Activated CD4-positive, alpha-beta T cell treated with anti-CD3 and anti-CD28 coated beads, Interleukin-2, Interleukin-4, amounts not matched to agents 100 ng/mL and 50 ng/mL, durations not matched to agents 16 hours and 8 hours (primary cell): Measurements from ENCODE around the gene GSG1L.

Source experiments
- DNase-seq: peaks from one replicate; pipeline ENCODE4 v3.0.0-alpha.2; 2020; ENCODE audit warnings: low spot score

GSG1L gene

GRCh38 chr16:28014851-28015250 lies 48.7 kb downstream of the GSG1L start:
- DNase-seq = no peak

GRCh38 chr16:28013878-28014277 lies 49.6 kb downstream of the GSG1L start:
- DNase-seq = no peak

- no peak for DNase-seq
These were observed 50.1 kb downstream of the GSG1L start for GRCh38 chr16:28013392-28013791.

- no peak for DNase-seq
These were observed 51.5 kb downstream of the GSG1L start for GRCh38 chr16:28011971-28012445.

- DNase-seq = no peak
These were observed 52.3 kb downstream of the GSG1L start for GRCh38 chr16:28011223-28011622.

- DNase-seq = no peak
These were observed 52.8 kb downstream of the GSG1L start for GRCh38 chr16:28010671-28011070.

- no peak for DNase-seq
These were observed 53.7 kb downstream of the GSG1L start for GRCh38 chr16:28009586-28010373.

GRCh38 chr16:28003923-28004322 lies 59.6 kb downstream of the GSG1L start:
- DNase-seq = no peak

- no peak for DNase-seq
These were observed 60.3 kb downstream of the GSG1L start for GRCh38 chr16:28003021-28003865.

- no peak for DNase-seq
These were observed 61.9 kb downstream of the GSG1L start for GRCh38 chr16:28001642-28002041.

- no peak for DNase-seq
These were observed 62.3 kb downstream of the GSG1L start for GRCh38 chr16:28001184-28001583.

- no peak for DNase-seq
These were observed 63.0 kb downstream of the GSG1L start for GRCh38 chr16:28000314-28001169.

GRCh38 chr16:27999687-28000086 lies 63.8 kb downstream of the GSG1L start:
- no peak for DNase-seq

- no peak for DNase-seq
These were observed 68.1 kb downstream of the GSG1L start for GRCh38 chr16:27995378-27995777.

GRCh38 chr16:27994686-27995085 lies 68.8 kb downstream of the GSG1L start:
- no peak for DNase-seq

GRCh38 chr16:27993587-27993986 lies 69.9 kb downstream of the GSG1L start:
- DNase-seq = no peak

- no peak for DNase-seq
These were observed 71.6 kb downstream of the GSG1L start for GRCh38 chr16:27991876-27992275.

GRCh38 chr16:27985981-27986380 lies 77.5 kb downstream of the GSG1L start:
- no peak for DNase-seq

- no peak for DNase-seq
These were observed 79.4 kb downstream of the GSG1L start for GRCh38 chr16:27984121-27984520.

- no peak for DNase-seq
These were observed 80.3 kb downstream of the GSG1L start for GRCh38 chr16:27983244-27983643.

- no peak for DNase-seq
These were observed 81.3 kb downstream of the GSG1L start for GRCh38 chr16:27982184-27982583.
